ENCODE measurements around the gene PDE6B. TPM values are rescaled to one million over a fixed set of nuclear protein-coding genes. Genes with fewer than 3 reads are reported as not detected.

The PDE6B gene
- polyA plus RNA-seq, 2 of the 4 experiments (the other 2 are of a cell fraction) = not detected

GRCh38 chr4:616091-616490 is 9.3 kb upstream of the PDE6B start:
- TF ChIP-seq HMGXB4 (CRISPR knock-in tag; IDR thresholded peaks at IDR 0.05; ENCODE audit: borderline replicate concordance) (no peak), HDAC2 (IDR thresholded peaks at IDR 0.05) (no peak), RFX5 (IDR thresholded peaks at IDR 0.05) (no peak), FOXS1 (CRISPR knock-in tag; IDR thresholded peaks at IDR 0.05) (no peak), HES2 (IDR thresholded peaks at IDR 0.05) (no peak), MAX (IDR thresholded peaks at IDR 0.05) (no peak), SREBF2 (IDR thresholded peaks at IDR 0.05) (no peak), HOXA7 (CRISPR knock-in tag; IDR thresholded peaks at IDR 0.05) (no peak), ZFP36 (IDR thresholded peaks at IDR 0.05; ENCODE audit: borderline replicate concordance, partially characterized antibody) (no peak), GATA3 (IDR thresholded peaks at IDR 0.05; ENCODE audit: borderline replicate concordance) (no peak), KDM5A (IDR thresholded peaks at IDR 0.05) (no peak), NPAS2 (CRISPR knock-in tag; IDR thresholded peaks at IDR 0.05; ENCODE audit: borderline replicate concordance) (no peak), POLR2AphosphoS2 (conservative IDR thresholded peaks at IDR 0.05; ENCODE audit: low read length) (no peak), ZC3H11A (IDR thresholded peaks at IDR 0.05) (no peak), BHLHE40 (IDR thresholded peaks at IDR 0.05; ENCODE audit: low read depth, low read length) (no peak), NFE2L2 (conservative IDR thresholded peaks at IDR 0.05; ENCODE audit: low read length) (no peak), RNF2 (IDR thresholded peaks at IDR 0.05; ENCODE audit: borderline replicate concordance, low read depth) (no peak), EHF (CRISPR knock-in tag; IDR thresholded peaks at IDR 0.05) (no peak)
- TF ChIP-seq, protein P1, sequence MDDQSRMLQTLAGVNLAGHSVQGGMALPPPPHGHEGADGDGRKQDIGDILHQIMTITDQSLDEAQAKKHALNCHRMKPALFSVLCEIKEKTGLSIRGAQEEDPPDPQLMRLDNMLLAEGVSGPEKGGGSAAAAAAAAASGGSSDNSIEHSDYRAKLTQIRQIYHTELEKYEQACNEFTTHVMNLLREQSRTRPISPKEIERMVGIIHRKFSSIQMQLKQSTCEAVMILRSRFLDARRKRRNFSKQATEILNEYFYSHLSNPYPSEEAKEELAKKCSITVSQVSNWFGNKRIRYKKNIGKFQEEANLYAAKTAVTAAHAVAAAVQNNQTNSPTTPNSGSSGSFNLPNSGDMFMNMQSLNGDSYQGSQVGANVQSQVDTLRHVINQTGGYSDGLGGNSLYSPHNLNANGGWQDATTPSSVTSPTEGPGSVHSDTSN (IDR thresholded peaks at IDR 0.05) = no peak
- TF ChIP-seq, protein P2, sequence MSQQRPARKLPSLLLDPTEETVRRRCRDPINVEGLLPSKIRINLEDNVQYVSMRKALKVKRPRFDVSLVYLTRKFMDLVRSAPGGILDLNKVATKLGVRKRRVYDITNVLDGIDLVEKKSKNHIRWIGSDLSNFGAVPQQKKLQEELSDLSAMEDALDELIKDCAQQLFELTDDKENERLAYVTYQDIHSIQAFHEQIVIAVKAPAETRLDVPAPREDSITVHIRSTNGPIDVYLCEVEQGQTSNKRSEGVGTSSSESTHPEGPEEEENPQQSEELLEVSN (IDR thresholded peaks at IDR 0.05; ENCODE audit: borderline replicate concordance, low read depth) = no peak
- Histone ChIP-seq H3K4me2 (no peak overlapping the region), H3K9me3 (no peaks in the 10 kb centered on the region), H3K27ac (no peak overlapping the region), H3K4me1 (no peaks in the 10 kb centered on the region), H3K4me3 (no peak overlapping the region)
- no peak for FAIRE-seq
- 0% methylated on average over 1 of the region's 1 CpG for WGBS (ENCODE audit: missing lambda C conversion rate)
- ChIA-PET CTCF (no interaction called here), POLR2A (no interaction called here)
- DNase-seq (ENCODE audit: low read depth in 1 of 2, low spot score in 1 of 2) = no peak
- no peak for ATAC-seq

GRCh38 chr4:616911-617643 is 8.3 kb upstream of the PDE6B start:
- WGBS (ENCODE audit: missing lambda C conversion rate) = 24% methylated on average over 7 of the region's 27 CpGs
- POLR2A ChIA-PET = no interaction called here

More at GRCh38 chr4:616911-617643, 8.3 kb upstream of the PDE6B start:
- H3K4me1 ChIP-seq = no peaks in the 10 kb centered on the region
- ATAC-seq (no peak), FAIRE-seq (no peak), DNase-seq (ENCODE audit: low read depth in 1 of 2, low spot score in 1 of 2) (no peak)
- no peak overlapping the region for H3K4me2 ChIP-seq
- no peak for TF ChIP-seq EHMT2 (IDR thresholded peaks at IDR 0.05; ENCODE audit: low read depth)
- TF ChIP-seq HEYL (CRISPR knock-in tag; IDR thresholded peaks at IDR 0.05) = no peak
- TF ChIP-seq CBX2 (IDR thresholded peaks at IDR 0.05; ENCODE audit: borderline replicate concordance, low read depth) = no peak
- TF ChIP-seq BHLHE40 (IDR thresholded peaks at IDR 0.05; ENCODE audit: low read depth, low read length) = no peak
- TF ChIP-seq RAD21 (conservative IDR thresholded peaks at IDR 0.05 in 1 of 2, IDR thresholded peaks at IDR 0.05 in 1 of 2) = no peak
- TF ChIP-seq RARB (CRISPR knock-in tag; IDR thresholded peaks at IDR 0.05) = no peak
- TF ChIP-seq KDM5A (IDR thresholded peaks at IDR 0.05) = no peak
- TF ChIP-seq MAX (IDR thresholded peaks at IDR 0.05) = no peak
- TF ChIP-seq ZSCAN20 (CRISPR knock-in tag; IDR thresholded peaks at IDR 0.05) = no peak
- TF ChIP-seq, protein P2 (IDR thresholded peaks at IDR 0.05; ENCODE audit: borderline replicate concordance, low read depth) = no peak
- TF ChIP-seq CHD4 (IDR thresholded peaks at IDR 0.05; ENCODE audit: borderline replicate concordance) = no peak
- no peak for TF ChIP-seq TP53 (CRISPR knock-in tag; IDR thresholded peaks at IDR 0.05)
- no peak overlapping the region for H3K4me3 ChIP-seq
- no peaks in the 10 kb centered on the region for H3K9me3 ChIP-seq
- no peak overlapping the region for H3K27ac ChIP-seq
- CTCF ChIA-PET = no interaction called here
